ENCODE data around the gene SLC25A21. TPM values are rescaled to one million over a fixed set of nuclear protein-coding genes. Genes with fewer than 3 reads are reported as not detected.
"Not testable (repeated sequence)": the region's sequence is repeated elsewhere in the genome, so short reads cannot be mapped to it uniquely, and the experiment has no call there.

SLC25A21 gene
- total RNA-seq, 2 donors from 2014 or later: not detected

GRCh38 chr14:36863271-36863670 lies 309.1 kb downstream of the SLC25A21 start:
- DNase-seq (ENCODE audit: low spot score) (no peak), ATAC-seq (no peak)
- H3K4me3 Mint-ChIP-seq: no peak overlapping the region
- H3K4me1 Mint-ChIP-seq (ENCODE audit: low read depth in 2 of 2): no peaks in the 10 kb centered on the region
- H3K27me3 Mint-ChIP-seq: no peaks in the 10 kb centered on the region
- peaks cover 18% of the 10 kb centered on the region for H3K9me3 Mint-ChIP-seq
- H3K27ac Mint-ChIP-seq: no peak overlapping the region
- no peaks in the 10 kb centered on the region for H3K36me3 Mint-ChIP-seq

DNA sequence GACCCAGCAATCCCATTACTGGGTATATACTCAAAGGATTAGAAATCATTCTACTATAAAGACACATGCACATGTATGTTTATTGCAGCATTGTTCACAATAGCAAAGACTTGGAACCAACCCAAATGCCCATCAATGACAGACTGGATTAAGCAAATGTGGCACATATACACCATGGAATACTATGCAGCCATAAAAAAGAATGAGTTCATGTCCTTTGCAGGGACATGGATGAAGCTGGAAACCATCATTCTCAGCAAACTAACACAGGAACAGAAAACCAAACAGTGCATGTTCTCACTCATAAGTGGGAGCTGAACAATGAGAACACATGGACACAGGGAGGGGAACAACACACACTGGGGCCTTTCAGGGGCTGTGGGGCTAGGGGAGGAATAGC lies 310.2 kb downstream of the SLC25A21 start:
- H3K4me1 Mint-ChIP-seq (ENCODE audit: low read depth in 2 of 2); H3K36me3 Mint-ChIP-seq; ATAC-seq; H3K27ac Mint-ChIP-seq; H3K27me3 Mint-ChIP-seq; H3K4me3 Mint-ChIP-seq; DNase-seq (ENCODE audit: low spot score): not testable (repeated sequence)
- peaks cover 16% of the 10 kb centered on the region for H3K9me3 Mint-ChIP-seq

- DNase-seq (ENCODE audit: low spot score) (no peak), ATAC-seq (no peak)
- Mint-ChIP-seq H3K36me3 (no peaks in the 10 kb centered on the region), H3K27ac (no peak overlapping the region), H3K4me1 (ENCODE audit: low read depth in 2 of 2) (no peaks in the 10 kb centered on the region), H3K9me3 (peaks cover 16% of the 10 kb centered on the region), H3K4me3 (no peak overlapping the region), H3K27me3 (no peaks in the 10 kb centered on the region)
Measured at GRCh38 chr14:36860831-36861230, 311.6 kb downstream of the SLC25A21 start.

DNA sequence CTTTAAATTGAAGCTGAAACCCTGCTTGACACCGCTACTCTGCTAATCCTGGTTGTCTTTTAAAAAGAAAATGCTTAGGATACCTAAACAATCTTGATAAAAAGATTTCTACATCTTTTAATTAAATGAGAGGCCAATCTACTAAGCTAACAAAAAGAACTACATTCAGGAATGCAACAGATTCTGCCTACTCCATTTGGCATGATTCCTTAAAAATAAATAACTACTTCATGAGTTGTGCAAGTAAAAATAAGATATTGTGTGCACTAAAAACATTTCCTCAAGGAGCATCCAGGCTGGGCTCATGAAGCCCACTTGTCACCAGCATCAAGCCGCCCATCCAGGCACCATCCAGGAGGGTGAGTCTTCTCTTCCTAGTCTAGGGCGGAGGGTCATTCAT lies 313.3 kb downstream of the SLC25A21 start:
- Mint-ChIP-seq H3K36me3 (no peaks in the 10 kb centered on the region), H3K4me1 (ENCODE audit: low read depth in 2 of 2) (no peaks in the 10 kb centered on the region), H3K27me3 (no peaks in the 10 kb centered on the region), H3K4me3 (no peak overlapping the region), H3K9me3 (peaks cover 11% of the 10 kb centered on the region), H3K27ac (no peak overlapping the region)
- DNase-seq (ENCODE audit: low spot score): no peak
- no peak for ATAC-seq

GRCh38 chr14:36857842-36858445 lies 314.5 kb downstream of the SLC25A21 start:
- no peak overlapping the region for H3K27ac Mint-ChIP-seq
- H3K4me1 Mint-ChIP-seq (ENCODE audit: low read depth in 2 of 2): no peaks in the 10 kb centered on the region
- H3K9me3 Mint-ChIP-seq: peaks cover 11% of the 10 kb centered on the region
- H3K36me3 Mint-ChIP-seq: no peaks in the 10 kb centered on the region
- ATAC-seq (no peak), DNase-seq (ENCODE audit: low spot score) (no peak)
- H3K27me3 Mint-ChIP-seq: no peaks in the 10 kb centered on the region
- no peak overlapping the region for H3K4me3 Mint-ChIP-seq

DNA sequence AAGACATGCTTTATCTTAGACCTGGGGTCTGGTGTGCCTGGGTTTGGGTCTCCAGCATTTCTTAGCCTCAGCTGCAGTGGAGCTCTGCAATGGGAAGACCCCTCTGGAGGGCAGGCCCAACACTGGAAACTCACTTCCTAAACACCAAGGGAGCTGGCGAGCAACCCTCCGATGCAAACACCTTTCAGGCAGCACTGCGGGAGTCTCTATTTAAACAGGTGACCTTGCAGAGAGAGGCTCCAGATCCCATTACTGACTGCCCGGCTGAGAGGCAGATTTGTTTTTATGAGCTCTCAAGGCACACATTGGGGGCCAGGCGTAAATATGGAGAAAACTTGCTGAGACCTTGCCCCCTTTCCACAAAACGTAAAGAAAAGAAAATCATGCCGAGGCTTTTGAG lies 315.3 kb downstream of the SLC25A21 start:
- Mint-ChIP-seq H3K36me3 (no peaks in the 10 kb centered on the region), H3K4me3 (no peak overlapping the region), H3K27ac (no peak overlapping the region), H3K9me3 (peaks cover 9% of the 10 kb centered on the region), H3K4me1 (ENCODE audit: low read depth in 2 of 2) (no peaks in the 10 kb centered on the region), H3K27me3 (no peaks in the 10 kb centered on the region)
- DNase-seq (ENCODE audit: low spot score): no peak
- ATAC-seq: no peak

DNA sequence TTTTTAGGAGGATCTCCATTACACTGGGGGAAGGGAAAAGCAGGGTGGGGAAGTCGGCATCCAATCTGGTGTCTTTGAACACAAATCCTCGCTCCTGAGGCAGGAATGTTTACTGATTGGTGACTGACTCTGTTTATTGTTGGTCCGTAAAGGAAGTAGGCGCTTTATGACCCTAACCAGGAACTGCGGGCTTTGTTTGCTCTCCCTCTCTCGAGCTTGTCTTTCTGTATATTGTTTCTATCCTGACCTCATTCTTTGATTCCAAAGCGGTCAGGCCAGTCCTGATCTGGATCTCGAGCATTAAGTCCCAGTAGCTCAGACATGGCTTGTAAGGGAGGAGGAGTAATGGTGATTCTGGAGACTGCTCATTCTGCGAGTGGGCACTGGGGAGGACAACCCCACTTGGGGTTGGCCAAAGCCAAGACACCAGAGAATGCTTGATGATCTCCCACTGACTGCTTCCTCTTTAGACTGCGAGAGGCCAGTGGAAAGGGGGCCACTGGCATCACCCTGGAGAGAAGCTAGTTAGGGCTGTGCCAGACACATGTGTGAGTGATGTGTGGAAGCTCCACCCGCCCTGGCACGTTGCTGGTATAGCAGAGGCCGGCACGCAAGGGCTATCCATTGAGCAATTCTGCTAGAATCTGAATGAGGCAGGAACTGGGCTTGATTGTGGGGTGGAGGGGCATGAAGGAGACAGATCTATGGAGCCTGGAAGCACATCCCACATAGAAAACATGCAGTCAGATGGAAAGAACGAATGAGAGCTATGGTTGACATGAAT lies 316.1 kb downstream of the SLC25A21 start:
- H3K9me3 Mint-ChIP-seq: peaks cover 6% of the 10 kb centered on the region

GRCh38 chr14:36855396-36855795 lies 317.0 kb downstream of the SLC25A21 start:
- H3K27me3 Mint-ChIP-seq: no peaks in the 10 kb centered on the region
- H3K9me3 Mint-ChIP-seq: peaks cover 6% of the 10 kb centered on the region
- H3K36me3 Mint-ChIP-seq: no peaks in the 10 kb centered on the region
- no peak for ATAC-seq
- DNase-seq (ENCODE audit: low spot score): no peak
- H3K4me3 Mint-ChIP-seq: no peak overlapping the region
- no peaks in the 10 kb centered on the region for H3K4me1 Mint-ChIP-seq (ENCODE audit: low read depth in 2 of 2)
- H3K27ac Mint-ChIP-seq: no peak overlapping the region

More for the DNA sequence above, 316.1 kb downstream of the SLC25A21 start:
- no peak overlapping the region for H3K4me3 Mint-ChIP-seq
- no peak for DNase-seq (ENCODE audit: low spot score)
- no peaks in the 10 kb centered on the region for H3K4me1 Mint-ChIP-seq (ENCODE audit: low read depth in 2 of 2)
- H3K36me3 Mint-ChIP-seq: no peaks in the 10 kb centered on the region
- H3K27ac Mint-ChIP-seq: no peak overlapping the region
- ATAC-seq: no peak
- no peaks in the 10 kb centered on the region for H3K27me3 Mint-ChIP-seq

DNA sequence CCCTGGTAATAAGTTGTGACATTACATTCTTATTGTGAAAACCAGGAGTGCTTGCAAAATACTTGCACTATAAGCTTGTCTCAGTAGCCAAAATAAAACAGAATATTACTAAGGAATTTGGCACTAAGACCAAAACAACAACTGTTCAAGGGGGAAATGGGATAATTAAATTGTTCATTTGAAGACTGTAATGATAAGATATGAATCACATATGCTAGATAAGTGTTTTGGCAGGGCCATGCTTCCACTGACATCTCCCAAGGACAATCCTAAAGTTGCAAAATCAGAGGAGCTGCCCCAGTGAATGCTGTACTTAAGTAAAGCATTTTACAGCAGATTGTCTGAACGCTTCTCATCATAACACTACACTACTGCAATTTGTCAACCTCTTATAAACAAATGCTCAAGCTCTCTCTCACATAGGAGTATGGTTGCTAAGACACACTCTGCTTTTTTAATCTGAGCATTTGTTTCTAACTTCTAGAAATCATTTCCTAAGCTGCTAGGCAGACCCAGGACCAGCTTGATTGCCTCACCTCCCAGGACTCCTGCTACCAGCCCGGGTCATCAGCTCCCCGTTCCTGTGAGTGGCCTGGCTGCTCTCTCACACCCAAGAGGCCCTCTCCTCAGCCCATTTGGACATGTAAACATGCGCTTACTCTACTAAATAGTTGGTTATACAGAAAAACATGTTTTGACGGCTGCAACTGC lies 319.3 kb downstream of the SLC25A21 start:
- no peaks in the 10 kb centered on the region for H3K36me3 Mint-ChIP-seq
- H3K27me3 Mint-ChIP-seq: no peaks in the 10 kb centered on the region
- peaks cover 2% of the 10 kb centered on the region for H3K9me3 Mint-ChIP-seq
- H3K4me1 Mint-ChIP-seq (ENCODE audit: low read depth in 2 of 2): no peaks in the 10 kb centered on the region
- DNase-seq (ENCODE audit: low spot score): no peak
- H3K4me3 Mint-ChIP-seq: no peak overlapping the region
- no peak for ATAC-seq
- H3K27ac Mint-ChIP-seq: no peak overlapping the region

DNA sequence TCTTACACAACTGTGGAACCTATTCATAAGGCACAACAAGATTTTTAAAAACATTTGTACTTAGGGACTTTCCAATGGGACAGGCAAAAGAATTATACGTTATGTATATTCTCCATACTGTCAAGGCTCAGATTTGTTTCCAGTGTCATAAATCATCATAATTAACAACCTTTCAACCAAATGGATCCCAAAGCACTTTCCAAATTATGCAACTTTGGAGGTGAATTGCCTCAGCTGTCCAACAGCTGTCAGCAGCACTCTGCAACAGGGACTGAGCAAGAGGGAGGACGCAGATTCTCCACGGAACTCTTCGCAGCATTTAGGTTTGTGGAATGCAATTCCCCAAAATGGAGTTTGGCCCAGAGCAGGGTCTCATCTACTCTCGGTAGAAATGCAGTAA lies 324.2 kb downstream of the SLC25A21 start:
- no peak for ATAC-seq
- Mint-ChIP-seq H3K4me1 (ENCODE audit: low read depth in 2 of 2) (no peaks in the 10 kb centered on the region), H3K4me3 (no peak overlapping the region)

GRCh38 chr14:36847366-36847765 lies 325.0 kb downstream of the SLC25A21 start:
- DNase-seq (ENCODE audit: low spot score) (no peak), ATAC-seq (no peak)
- no peak overlapping the region for H3K27ac Mint-ChIP-seq
- no peaks in the 10 kb centered on the region for H3K27me3 Mint-ChIP-seq
- no peaks in the 10 kb centered on the region for H3K36me3 Mint-ChIP-seq
- H3K4me1 Mint-ChIP-seq (ENCODE audit: low read depth in 2 of 2): no peaks in the 10 kb centered on the region
- H3K4me3 Mint-ChIP-seq: no peak overlapping the region
- H3K9me3 Mint-ChIP-seq: peaks cover 5% of the 10 kb centered on the region

More for the DNA sequence above, 324.2 kb downstream of the SLC25A21 start:
- Mint-ChIP-seq H3K9me3 (peaks cover 5% of the 10 kb centered on the region), H3K27me3 (no peaks in the 10 kb centered on the region), H3K27ac (no peak overlapping the region), H3K36me3 (no peaks in the 10 kb centered on the region)
- DNase-seq (ENCODE audit: low spot score): no peak

GRCh38 chr14:36845356-36846012 lies 326.9 kb downstream of the SLC25A21 start:
- no peaks in the 10 kb centered on the region for H3K27me3 Mint-ChIP-seq
- H3K4me1 Mint-ChIP-seq (ENCODE audit: low read depth in 2 of 2): no peaks in the 10 kb centered on the region
- ATAC-seq: no peak
- no peaks in the 10 kb centered on the region for H3K36me3 Mint-ChIP-seq
- DNase-seq (ENCODE audit: low spot score): no peak
- H3K27ac Mint-ChIP-seq: no peak overlapping the region
- no peak overlapping the region for H3K4me3 Mint-ChIP-seq
- peaks cover 5% of the 10 kb centered on the region for H3K9me3 Mint-ChIP-seq

GRCh38 chr14:36844443-36845195 lies 327.8 kb downstream of the SLC25A21 start:
- no peaks in the 10 kb centered on the region for H3K27me3 Mint-ChIP-seq
- H3K4me3 Mint-ChIP-seq: no peak overlapping the region
- no peaks in the 10 kb centered on the region for H3K36me3 Mint-ChIP-seq
- H3K9me3 Mint-ChIP-seq: peaks cover 5% of the 10 kb centered on the region
- no peak for ATAC-seq
- no peaks in the 10 kb centered on the region for H3K4me1 Mint-ChIP-seq (ENCODE audit: low read depth in 2 of 2)
- DNase-seq (ENCODE audit: low spot score): no peak
- H3K27ac Mint-ChIP-seq: no peak overlapping the region
